HG03280 (cell line): ENCODE results near the gene GATB.

Experiments used
- ATAC-seq: cut with Tn5 transposase; IDR thresholded peaks from one replicate; pipeline ENCODE4 v1.9.1; 2021; ENCODE audit warnings: mild to moderate bottlenecking, moderate library complexity; ENCODE audit not compliant: unreplicated experiment

Gene GATB

DNA sequence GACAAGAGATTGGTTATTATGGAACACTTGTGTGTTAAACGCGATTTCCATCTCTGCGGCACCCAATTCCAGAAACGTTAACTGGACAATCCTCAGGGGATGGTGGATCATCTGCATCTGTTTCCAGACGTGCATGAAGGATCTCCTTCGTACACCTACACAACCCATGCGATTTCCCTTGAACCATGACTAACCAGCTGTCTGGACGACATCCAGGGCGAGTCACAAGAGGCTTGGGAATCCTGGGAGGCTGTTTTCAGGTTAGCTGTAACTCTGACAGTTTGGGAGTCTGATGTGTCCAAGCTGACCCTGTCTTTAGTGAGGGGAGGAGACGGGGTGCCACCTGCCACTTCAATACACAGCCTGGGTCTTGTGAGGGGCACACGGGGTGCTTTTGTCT lies 84.5 kb downstream of the GATB start:
- ATAC-seq = no peak

- no peak for ATAC-seq
These were observed 85.3 kb downstream of the GATB start for GRCh38 chr4:151675411-151675971.

DNA sequence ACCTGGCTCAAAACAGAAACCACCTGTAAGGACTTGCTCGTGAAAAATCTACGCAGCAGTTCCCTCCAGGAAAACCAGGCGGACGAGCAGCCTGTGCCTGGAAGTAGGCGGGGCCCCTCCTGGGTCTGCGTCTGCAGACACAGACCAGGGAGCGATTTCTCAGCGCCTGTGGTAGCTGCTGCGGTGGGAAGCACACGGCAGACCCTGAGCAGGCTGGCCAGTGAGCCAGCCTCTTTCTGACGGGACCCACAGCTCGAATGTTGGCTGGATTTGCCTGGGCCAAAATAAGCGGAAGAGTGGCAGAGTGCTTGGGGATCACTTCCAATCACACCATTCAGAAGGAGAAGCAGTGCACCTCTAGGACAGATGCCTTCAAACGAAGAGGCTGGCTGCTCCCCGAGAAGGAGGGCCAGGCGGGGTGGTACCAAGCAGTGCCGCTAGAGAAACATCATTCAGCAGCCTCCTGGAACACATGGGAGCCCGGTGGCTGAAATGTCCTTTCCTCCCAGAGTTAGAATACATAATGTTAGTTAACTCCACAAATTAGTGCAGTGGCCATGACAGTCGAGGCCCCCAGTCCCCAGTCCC lies 85.9 kb downstream of the GATB start:
- no peak for ATAC-seq

GRCh38 chr4:151673908-151674520 lies 86.8 kb downstream of the GATB start:
- no peak for ATAC-seq

DNA sequence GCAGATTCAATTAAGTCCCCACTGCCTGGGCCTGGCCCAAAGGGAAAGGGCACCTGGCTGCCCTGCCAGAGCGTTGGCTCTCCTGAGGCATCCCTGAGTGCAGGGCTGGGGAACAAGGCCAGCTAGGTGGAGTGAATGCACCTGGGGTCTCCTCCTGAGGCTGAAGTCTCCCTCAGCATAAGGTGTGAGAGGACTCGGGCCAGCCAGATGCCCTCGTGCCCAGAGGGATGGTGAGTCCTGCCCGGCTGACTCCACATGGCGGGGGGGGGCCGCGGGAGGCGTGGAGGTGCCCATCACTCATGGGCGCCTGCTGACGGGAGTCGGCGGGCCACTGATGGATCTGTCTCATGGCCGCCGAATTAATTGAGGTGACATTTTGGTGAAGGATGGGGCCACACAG lies 87.8 kb downstream of the GATB start:
- no peak for ATAC-seq

DNA sequence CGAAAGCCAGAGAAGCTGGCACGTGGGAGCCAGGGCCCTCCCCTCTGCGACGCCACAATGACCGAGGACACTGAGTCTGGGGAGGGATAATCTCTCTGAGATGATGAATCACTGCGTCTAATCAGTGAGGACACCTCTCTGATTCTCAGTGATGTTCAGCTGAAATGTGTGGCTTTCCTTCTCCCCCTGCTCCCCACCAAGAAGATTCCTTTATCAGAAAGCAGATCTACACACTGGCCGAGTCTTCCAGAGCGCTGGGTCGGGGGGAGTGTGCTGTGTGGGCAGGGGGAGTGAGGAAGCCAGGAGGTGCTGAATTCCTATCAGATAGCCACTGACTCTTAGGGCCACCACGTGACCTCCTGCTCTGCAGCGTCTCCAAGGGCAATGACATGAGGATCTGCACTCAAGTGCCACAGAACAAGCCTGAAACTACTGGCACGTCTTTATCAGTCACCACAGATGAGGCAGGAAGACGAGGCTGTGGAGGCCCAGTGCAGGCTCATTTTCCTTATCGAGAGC lies 89.2 kb downstream of the GATB start:
- ATAC-seq = no peak

- ATAC-seq = no peak
These were observed 90.0 kb downstream of the GATB start for GRCh38 chr4:151670843-151671242.

GRCh38 chr4:151669990-151670389 lies 90.8 kb downstream of the GATB start:
- ATAC-seq = no peak

- ATAC-seq = no peak
These were observed 92.0 kb downstream of the GATB start for GRCh38 chr4:151668689-151669402.

DNA sequence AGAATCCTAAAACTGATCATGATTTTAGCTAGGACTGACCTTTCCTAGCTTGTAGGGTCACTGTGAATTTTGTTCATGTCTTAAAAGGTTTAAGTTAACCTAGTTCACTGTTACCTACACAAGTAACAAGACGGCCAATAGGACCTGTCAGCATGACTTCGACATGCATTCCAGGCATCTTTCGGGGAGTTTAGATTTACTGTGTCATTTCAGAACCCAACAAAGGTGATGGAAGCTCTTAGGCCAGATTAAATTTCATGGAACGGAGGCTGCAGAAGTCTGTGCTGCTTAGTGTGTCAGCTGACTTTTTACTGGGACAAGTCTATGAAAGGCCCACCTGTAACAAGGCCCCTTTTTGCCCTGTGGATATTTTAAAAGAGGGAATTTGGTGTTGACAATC lies 93.1 kb downstream of the GATB start:
- ATAC-seq = no peak

DNA sequence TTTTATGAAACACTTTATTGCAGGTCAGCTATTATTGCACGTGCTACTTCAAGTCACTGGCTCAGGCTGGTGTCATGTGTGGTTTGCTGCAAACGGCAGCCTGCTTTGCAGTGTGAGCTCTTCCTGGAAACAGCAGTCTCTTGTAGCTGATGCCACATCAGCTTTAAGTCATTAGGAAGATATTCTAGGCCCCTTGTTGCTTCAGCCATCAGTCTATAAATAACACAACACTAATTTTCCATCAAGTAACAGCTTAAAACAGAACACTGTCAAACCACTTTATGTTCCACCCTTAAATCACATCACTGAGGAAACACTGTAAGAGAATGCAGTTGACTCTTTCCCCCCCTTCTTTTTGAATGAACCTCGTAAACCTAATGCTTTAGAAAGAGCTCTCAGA lies 93.8 kb downstream of the GATB start:
- ATAC-seq = no peak

GRCh38 chr4:151666501-151666900 lies 94.3 kb downstream of the GATB start:
- no peak for ATAC-seq

DNA sequence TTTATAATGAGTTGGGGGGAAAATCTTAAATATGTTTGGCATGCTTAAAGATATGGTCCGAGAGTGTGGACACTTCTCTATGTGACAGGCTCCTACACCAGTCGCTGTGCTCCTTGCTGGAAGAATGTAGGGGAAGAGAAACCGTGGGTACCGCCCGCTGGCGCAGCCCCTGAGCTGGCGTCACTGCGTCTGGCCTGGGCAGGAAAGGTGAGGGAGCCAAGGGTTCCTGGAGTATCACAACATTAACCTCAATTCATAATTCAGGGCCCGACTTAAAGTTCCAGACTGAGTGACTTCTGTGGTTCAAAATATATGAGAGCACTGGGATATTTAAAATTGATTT lies 95.1 kb downstream of the GATB start:
- no peak for ATAC-seq

- no peak for ATAC-seq
These were observed 95.6 kb downstream of the GATB start for GRCh38 chr4:151665022-151665784.

DNA sequence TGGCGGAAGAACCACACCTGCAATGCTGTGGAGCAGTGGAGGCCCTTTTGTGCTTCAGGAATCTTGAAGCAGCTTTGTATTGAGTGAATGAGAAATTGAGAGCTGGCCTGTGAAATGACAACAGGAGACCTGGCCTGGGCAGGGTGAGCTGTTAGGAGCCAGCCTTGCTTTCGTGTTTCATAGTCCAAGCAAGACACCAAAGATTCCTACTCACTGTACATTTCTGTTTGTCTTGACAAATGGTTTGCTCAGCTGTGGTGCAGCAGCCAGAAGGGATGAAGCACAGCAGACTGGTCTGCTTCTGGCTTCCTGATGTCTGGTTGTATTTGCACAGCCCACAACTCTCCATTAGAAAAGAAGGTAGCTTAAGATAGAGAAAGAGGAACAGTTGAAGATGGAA lies 96.5 kb downstream of the GATB start:
- ATAC-seq = no peak

DNA sequence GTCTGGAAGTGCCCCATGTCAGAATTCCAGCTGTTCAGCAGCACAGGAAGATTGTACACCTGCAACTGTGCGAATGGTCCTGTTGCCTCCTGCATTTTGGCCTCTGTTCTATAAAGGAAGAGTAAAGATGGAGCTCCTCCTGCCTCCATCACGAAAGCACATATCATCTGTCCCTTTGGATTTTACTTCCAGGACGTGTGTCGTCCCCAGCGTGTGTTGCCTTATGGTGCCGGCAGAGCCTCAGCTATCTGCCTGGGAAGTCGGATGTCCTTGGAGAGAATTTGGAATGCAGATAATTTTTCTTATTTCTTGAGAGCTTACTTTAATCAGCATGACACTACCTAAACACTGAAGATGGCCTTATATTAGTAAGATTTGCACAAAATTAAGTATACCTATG lies 97.7 kb downstream of the GATB start:
- no peak for ATAC-seq

DNA sequence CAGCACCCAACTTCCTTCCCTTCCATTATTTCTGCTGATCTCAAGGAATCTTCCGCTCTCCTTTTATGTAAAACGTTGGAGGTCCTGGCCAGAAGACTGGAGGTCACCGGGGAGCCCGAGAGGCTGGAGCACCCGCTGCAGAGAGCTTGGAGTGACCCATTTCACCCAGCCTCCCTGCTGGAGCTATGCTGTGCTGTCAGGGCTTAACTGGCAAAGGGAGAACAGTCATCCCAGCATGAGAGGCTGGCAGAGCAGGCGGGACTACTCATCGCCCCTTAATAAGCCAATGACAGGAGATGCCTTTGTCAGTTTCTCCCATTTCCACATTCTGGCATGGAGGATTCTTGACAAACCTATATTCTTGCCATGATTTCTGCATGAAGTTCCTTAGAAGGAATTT lies 98.9 kb downstream of the GATB start:
- ATAC-seq = no peak

DNA sequence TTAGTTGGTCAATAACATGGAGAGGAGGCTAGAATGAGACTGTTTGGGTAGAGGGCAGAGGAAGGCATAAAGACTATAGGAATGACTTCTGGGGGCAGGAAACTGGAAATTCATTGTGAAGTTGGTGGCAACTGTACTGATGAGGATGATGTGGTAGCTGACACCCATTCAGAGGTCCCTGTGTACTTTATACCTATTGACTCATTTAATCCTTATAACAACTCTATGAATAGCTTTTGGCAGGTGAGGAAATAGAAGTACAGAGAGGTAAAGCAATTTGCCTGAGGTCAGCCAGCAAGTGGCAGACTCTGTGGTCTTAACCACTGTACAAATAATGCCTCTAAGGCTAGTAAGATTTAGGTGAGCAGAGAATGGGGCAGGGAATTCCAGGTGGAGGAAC lies 100.1 kb downstream of the GATB start:
- no peak for ATAC-seq

- ATAC-seq = no peak
These were observed 101.0 kb downstream of the GATB start for GRCh38 chr4:151659601-151660364.

DNA sequence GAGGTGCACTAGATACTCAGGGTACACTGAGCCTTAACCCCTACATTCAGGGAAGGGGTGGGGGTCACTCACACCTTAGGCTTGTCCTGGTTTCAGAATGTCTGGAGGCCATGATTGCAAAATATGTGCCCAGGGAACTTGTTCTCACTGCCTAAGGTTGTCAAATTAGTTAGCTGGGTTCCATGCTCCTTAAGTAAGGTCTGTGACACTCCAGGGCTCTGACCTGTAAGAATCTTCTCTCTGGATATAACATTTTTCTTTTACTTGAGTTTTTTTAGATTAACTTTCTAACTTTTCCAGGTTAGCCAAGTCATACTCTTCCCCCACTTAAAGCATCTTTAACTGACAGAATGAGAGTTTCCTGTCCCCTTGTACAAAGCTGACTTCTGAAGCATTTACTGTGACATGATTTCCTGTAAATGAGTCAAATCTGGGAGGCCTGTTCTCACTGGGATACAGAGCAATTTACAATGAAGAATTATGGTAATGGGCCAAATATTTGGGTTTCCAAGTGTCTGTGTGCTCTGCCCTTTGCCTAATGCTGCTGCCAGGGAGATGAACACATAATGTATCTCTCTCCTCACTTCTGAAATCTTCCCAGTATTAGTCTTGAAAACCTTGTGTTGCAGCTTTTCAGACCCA lies 101.7 kb downstream of the GATB start:
- no peak for ATAC-seq
